H7 (cell line): ENCODE results near the gene MPHOSPH8. TPM values are rescaled to one million over a fixed set of nuclear protein-coding genes. Genes with fewer than 3 reads are reported as not detected.

Source experiments
- total RNA-seq: library from RNA; depleted of rRNA; stranded (reverse); fragments of >200 nt; shearing (Covaris generic); gene quantifications from 2 replicates; pipeline ENCODE4 v1.2.3, GENCODE V29; 2014; rRNA removed

MPHOSPH8 gene
- total RNA-seq, 1 experiment from 2014 or later, result 6.0 TPM

Other genes starting within 250 kb of the MPHOSPH8 start
- gene TPTE2, start 72.1 kb upstream of the MPHOSPH8 start, total RNA-seq, result not detected in 2 replicates
- 40.6 and 42.2 TPM in 2 replicates for gene PSPC1, start 149.3 kb downstream of the MPHOSPH8 start, total RNA-seq
- 7.9 and 12.8 TPM in 2 replicates for gene ZMYM5, start 230.0 kb downstream of the MPHOSPH8 start, total RNA-seq